ENCODE data around the gene CIBAR2. TPM values are rescaled to one million over a fixed set of nuclear protein-coding genes. Genes with fewer than 3 reads are reported as not detected.

CIBAR2 gene
- total RNA-seq, 1 experiment from 2014 or later, result not detected

GRCh38 chr16:85142129-85142513 lies 29.8 kb upstream of the CIBAR2 start:
- Histone ChIP-seq H2BK5ac (ENCODE audit: insufficient read length, low read length) (no peak overlapping the region), H3K23me2 (ENCODE audit: insufficient read length, low read depth, low read length, poor library complexity, severe bottlenecking) (no peaks in the 10 kb centered on the region), H2BK15ac (ENCODE audit: low read depth, low read length) (no peak overlapping the region), H3K4me2 (ENCODE audit: insufficient read depth, insufficient read length, low read length) (no peak overlapping the region), H2AK5ac (ENCODE audit: insufficient read length, low read length) (no peak overlapping the region), H4K20me1 (ENCODE audit: control insufficient read depth, insufficient read depth, insufficient read length) (no peaks in the 10 kb centered on the region), H3K9me3 (ENCODE audit: control insufficient read depth, low read depth, low read length) (no peaks in the 10 kb centered on the region), H2BK12ac (ENCODE audit: insufficient read length, low read depth, low read length) (no peak overlapping the region), H3T11ph (ENCODE audit: low read length) (no peak overlapping the region), H3K79me1 (ENCODE audit: insufficient read depth, low read depth, low read length, poor library complexity, severe bottlenecking) (no peaks in the 10 kb centered on the region), H3K56ac (ENCODE audit: insufficient read length, low read depth, low read length) (no peak overlapping the region), H2AFZ (ENCODE audit: low read length) (no peak overlapping the region), H4K91ac (ENCODE audit: insufficient read length, low read depth, low read length) (no peak overlapping the region), H3K4me1 (ENCODE audit: insufficient read depth, low read length) (no peaks in the 10 kb centered on the region), H4K8ac (replicated peaks; ENCODE audit: insufficient read length, low read depth, low read length) (no peak overlapping the region), H2BK20ac (ENCODE audit: low read depth, low read length, poor library complexity, severe bottlenecking) (no peak overlapping the region), H3K27me3 (ENCODE audit: insufficient read depth, low read length) (no peaks in the 10 kb centered on the region), H3K4ac (ENCODE audit: low read depth, low read length) (no peak overlapping the region), H2BK120ac (ENCODE audit: low read depth, low read length, poor library complexity, severe bottlenecking) (no peak overlapping the region), H4K5ac (ENCODE audit: insufficient read length, low read depth, low read length) (no peak overlapping the region), H3K18ac (ENCODE audit: insufficient read length, low read depth, low read length) (no peak overlapping the region), H3K23ac (ENCODE audit: insufficient read length, low read depth, low read length) (no peak overlapping the region), H3K79me2 (ENCODE audit: insufficient read depth, low read length) (no peaks in the 10 kb centered on the region), H3K27ac (ENCODE audit: insufficient read length, low read depth, low read length) (no peak overlapping the region), H3K9ac (ENCODE audit: extremely low read depth, insufficient read length, low read length) (no peak overlapping the region), H3K14ac (ENCODE audit: insufficient read depth, low read length) (no peak overlapping the region)
- no peak for TF ChIP-seq CTCF (conservative IDR thresholded peaks at IDR 0.05)
- H3K4me1 Mint-ChIP-seq, result peaks cover 3 to 15% of the 10 kb centered on the region in 2 experiments; a peak in 3 of 4 replicates
- no peaks in the 10 kb centered on the region for H3K9me3 Mint-ChIP-seq
- no peak overlapping the region for H3K27ac Mint-ChIP-seq
- peaks cover 16% of the 10 kb centered on the region for H3K27me3 Mint-ChIP-seq (ENCODE audit: low read depth)
- WGBS (ENCODE audit: extremely low coverage, insufficient read length, low lambda C conversion rate), result no CpG with 5 or more reads among the region's 7 CpGs
- no peak overlapping the region for H3K4me3 Mint-ChIP-seq
- no peaks in the 10 kb centered on the region; a peak in 1 of 7 replicates for H3K36me3 Mint-ChIP-seq (ENCODE audit: insufficient read depth in 1 of 3, low read depth in 3 of 3)
- DNase-seq, result no peak

Measured in H9 (cell line).